ENCODE measurements around the gene DNAJB8.

Gene DNAJB8

GRCh38 chr3:128435058-128435457 is 31.6 kb downstream of the DNAJB8 start:
- no peaks in the 10 kb centered on the region for H3K79me1 ChIP-seq (ENCODE audit: low read depth, low read length)
- H3K4me1 ChIP-seq (ENCODE audit: control insufficient read depth in 2 of 2, insufficient read depth in 1 of 2, low read depth in 1 of 2, low read length in 2 of 2), result peaks cover 15 to 17% of the 10 kb centered on the region in 2 donors
- peak overlapping the region; percentile 83 for H2AK5ac ChIP-seq (ENCODE audit: low read depth, low read length)
- WGBS, 2 donors (ENCODE audit: extremely low coverage in 2 of 2, insufficient read length in 2 of 2, insufficient replicate concordance in 1 of 2), result no CpG with 5 or more reads among the region's 6 CpGs
- no peak overlapping the region for H3K27ac ChIP-seq (replicated peaks; ENCODE audit: low read length)
- peaks cover 0 to 80% (median 31%) of the 10 kb centered on the region in 3 experiments for H3K27me3 ChIP-seq (ENCODE audit: control insufficient read depth in 3 of 3, insufficient read depth in 3 of 3, low read depth in 1 of 3, low read length in 3 of 3)
- peak overlapping the region; percentile 81 for H2BK15ac ChIP-seq (ENCODE audit: low read length)
- no peak overlapping the region for H3K4ac ChIP-seq (ENCODE audit: low read length)
- H3K36me3 ChIP-seq (replicated peaks in 1 of 2; ENCODE audit: control insufficient read depth in 2 of 2, insufficient read depth in 2 of 2, low read length in 2 of 2), result no peaks in the 10 kb centered on the region
- H2BK12ac ChIP-seq (ENCODE audit: low read length), result no peak overlapping the region
- H3K9ac ChIP-seq (ENCODE audit: low read depth, low read length, poor library complexity), result no peak overlapping the region
- no peak overlapping the region for H4K8ac ChIP-seq (ENCODE audit: low read depth, low read length)
- H3K4me2 ChIP-seq (ENCODE audit: insufficient read depth, low read length, poor library complexity, severe bottlenecking), result no peak overlapping the region
- no peak overlapping the region for H2AFZ ChIP-seq (ENCODE audit: low read length)
- H3K23ac ChIP-seq (ENCODE audit: low read depth, low read length, poor library complexity), result no peak overlapping the region
- H3K14ac ChIP-seq (ENCODE audit: low read length), result peak overlapping the region; percentile 12
- no peaks in the 10 kb centered on the region for H3K9me3 ChIP-seq (replicated peaks in 1 of 2; ENCODE audit: control insufficient read depth in 2 of 2, insufficient read depth in 1 of 2, low read depth in 1 of 2, low read length in 2 of 2)
- H2BK120ac ChIP-seq (ENCODE audit: low read depth, low read length), result peak overlapping the region; percentile 27
- DNase-seq (ENCODE audit: low spot score), result no peak
- H3K4me3 ChIP-seq (ENCODE audit: low read length in 2 of 2), result no peak overlapping the region
- no peak overlapping the region for H2BK5ac ChIP-seq (ENCODE audit: low read length)
- peak overlapping the region; percentile 38 for H4K91ac ChIP-seq (ENCODE audit: low read depth, low read length, poor library complexity)
- peak overlapping the region; percentile 69 for H3K18ac ChIP-seq (ENCODE audit: low read length)

- H3K27ac ChIP-seq (replicated peaks; ENCODE audit: low read length), result no peak overlapping the region
- no peaks in the 10 kb centered on the region for H3K79me1 ChIP-seq (ENCODE audit: low read depth, low read length)
- H3K4me3 ChIP-seq (ENCODE audit: low read length in 2 of 2), result no peak overlapping the region
- no CpG with 5 or more reads among the region's 2 CpGs for WGBS, 2 donors (ENCODE audit: extremely low coverage in 2 of 2, insufficient read length in 2 of 2, insufficient replicate concordance in 1 of 2)
- H3K14ac ChIP-seq (ENCODE audit: low read length), result no peak overlapping the region
- H2AFZ ChIP-seq (ENCODE audit: low read length), result no peak overlapping the region
- H2BK120ac ChIP-seq (ENCODE audit: low read depth, low read length), result no peak overlapping the region
- H3K9ac ChIP-seq (ENCODE audit: low read depth, low read length, poor library complexity), result no peak overlapping the region
- DNase-seq (ENCODE audit: low spot score), result no peak
- peaks cover 0 to 80% (median 36%) of the 10 kb centered on the region in 3 experiments for H3K27me3 ChIP-seq (ENCODE audit: control insufficient read depth in 3 of 3, insufficient read depth in 3 of 3, low read depth in 1 of 3, low read length in 3 of 3)
- H3K18ac ChIP-seq (ENCODE audit: low read length), result no peak overlapping the region
- no peak overlapping the region for H2BK5ac ChIP-seq (ENCODE audit: low read length)
- no peak overlapping the region for H3K4ac ChIP-seq (ENCODE audit: low read length)
- no peak overlapping the region for H3K23ac ChIP-seq (ENCODE audit: low read depth, low read length, poor library complexity)
- H4K91ac ChIP-seq (ENCODE audit: low read depth, low read length, poor library complexity), result no peak overlapping the region
- H3K4me2 ChIP-seq (ENCODE audit: insufficient read depth, low read length, poor library complexity, severe bottlenecking), result no peak overlapping the region
- H3K4me1 ChIP-seq (ENCODE audit: control insufficient read depth in 2 of 2, insufficient read depth in 1 of 2, low read depth in 1 of 2, low read length in 2 of 2), result peaks cover 15 to 17% of the 10 kb centered on the region in 2 donors
- H2BK15ac ChIP-seq (ENCODE audit: low read length), result no peak overlapping the region
- H2AK5ac ChIP-seq (ENCODE audit: low read depth, low read length), result no peak overlapping the region
- no peaks in the 10 kb centered on the region for H3K36me3 ChIP-seq (replicated peaks in 1 of 2; ENCODE audit: control insufficient read depth in 2 of 2, insufficient read depth in 2 of 2, low read length in 2 of 2)
- H4K8ac ChIP-seq (ENCODE audit: low read depth, low read length), result no peak overlapping the region
- H2BK12ac ChIP-seq (ENCODE audit: low read length), result no peak overlapping the region
- H3K9me3 ChIP-seq (replicated peaks in 1 of 2; ENCODE audit: control insufficient read depth in 2 of 2, insufficient read depth in 1 of 2, low read depth in 1 of 2, low read length in 2 of 2), result no peaks in the 10 kb centered on the region
Measured at GRCh38 chr3:128434524-128434923, 32.2 kb downstream of the DNAJB8 start.

- H4K8ac ChIP-seq (ENCODE audit: low read depth, low read length), result no peak overlapping the region
- DNase-seq (ENCODE audit: low spot score), result no peak
- peak overlapping the region; percentile 80 for H3K23ac ChIP-seq (ENCODE audit: low read depth, low read length, poor library complexity)
- peak overlapping the region; percentile 98 for H3K18ac ChIP-seq (ENCODE audit: low read length)
- H4K91ac ChIP-seq (ENCODE audit: low read depth, low read length, poor library complexity), result no peak overlapping the region
- no peaks in the 10 kb centered on the region for H3K9me3 ChIP-seq (replicated peaks in 1 of 2; ENCODE audit: control insufficient read depth in 2 of 2, insufficient read depth in 1 of 2, low read depth in 1 of 2, low read length in 2 of 2)
- no peak overlapping the region for H2AFZ ChIP-seq (ENCODE audit: low read length)
- H3K4me2 ChIP-seq (ENCODE audit: insufficient read depth, low read length, poor library complexity, severe bottlenecking), result no peak overlapping the region
- H3K4me3 ChIP-seq (ENCODE audit: low read length in 2 of 2), result no peak overlapping the region
- no peak overlapping the region for H2BK12ac ChIP-seq (ENCODE audit: low read length)
- H3K9ac ChIP-seq (ENCODE audit: low read depth, low read length, poor library complexity), result peak overlapping the region; percentile 63
- peaks cover 0 to 84% (median 41%) of the 10 kb centered on the region in 3 experiments for H3K27me3 ChIP-seq (ENCODE audit: control insufficient read depth in 3 of 3, insufficient read depth in 3 of 3, low read depth in 1 of 3, low read length in 3 of 3)
- no peak overlapping the region for H2BK15ac ChIP-seq (ENCODE audit: low read length)
- peaks cover 15 to 17% of the 10 kb centered on the region in 2 donors for H3K4me1 ChIP-seq (ENCODE audit: control insufficient read depth in 2 of 2, insufficient read depth in 1 of 2, low read depth in 1 of 2, low read length in 2 of 2)
- H3K14ac ChIP-seq (ENCODE audit: low read length), result no peak overlapping the region
- H3K27ac ChIP-seq (replicated peaks; ENCODE audit: low read length), result no peak overlapping the region
- no peak overlapping the region for H3K4ac ChIP-seq (ENCODE audit: low read length)
- H3K79me1 ChIP-seq (ENCODE audit: low read depth, low read length), result no peaks in the 10 kb centered on the region
- H2AK5ac ChIP-seq (ENCODE audit: low read depth, low read length), result peak overlapping the region; percentile 99
- no peak overlapping the region for H2BK120ac ChIP-seq (ENCODE audit: low read depth, low read length)
- WGBS, 2 donors (ENCODE audit: extremely low coverage in 2 of 2, insufficient read length in 2 of 2, insufficient replicate concordance in 1 of 2), result no CpG with 5 or more reads among the region's 2 CpGs
- no peaks in the 10 kb centered on the region for H3K36me3 ChIP-seq (replicated peaks in 1 of 2; ENCODE audit: control insufficient read depth in 2 of 2, insufficient read depth in 2 of 2, low read length in 2 of 2)
- H2BK5ac ChIP-seq (ENCODE audit: low read length), result no peak overlapping the region
Measured at GRCh38 chr3:128433837-128434165, 32.9 kb downstream of the DNAJB8 start.

GRCh38 chr3:128432971-128433836 is 33.5 kb downstream of the DNAJB8 start:
- Histone ChIP-seq H3K4me1 (ENCODE audit: control insufficient read depth in 2 of 2, insufficient read depth in 1 of 2, low read depth in 1 of 2, low read length in 2 of 2) (peaks cover 16 to 17% of the 10 kb centered on the region in 2 donors), H3K9me3 (replicated peaks in 1 of 2; ENCODE audit: control insufficient read depth in 2 of 2, insufficient read depth in 1 of 2, low read depth in 1 of 2, low read length in 2 of 2) (no peaks in the 10 kb centered on the region), H3K4me2 (ENCODE audit: insufficient read depth, low read length, poor library complexity, severe bottlenecking) (peak overlapping the region; percentile 79), H2AK5ac (ENCODE audit: low read depth, low read length) (peak overlapping the region; percentile 99), H3K79me1 (ENCODE audit: low read depth, low read length) (no peaks in the 10 kb centered on the region), H2BK5ac (ENCODE audit: low read length) (no peak overlapping the region), H3K14ac (ENCODE audit: low read length) (peak overlapping the region; percentile 71), H2AFZ (ENCODE audit: low read length) (peak overlapping the region; percentile 85), H3K27ac (replicated peaks; ENCODE audit: low read length) (no peak overlapping the region), H4K8ac (ENCODE audit: low read depth, low read length) (peak overlapping the region; percentile 66), H3K4me3 (ENCODE audit: low read length in 2 of 2) (peak overlapping the region; percentile 21 to 74), H3K36me3 (replicated peaks in 1 of 2; ENCODE audit: control insufficient read depth in 2 of 2, insufficient read depth in 2 of 2, low read length in 2 of 2) (no peaks in the 10 kb centered on the region), H3K27me3 (ENCODE audit: control insufficient read depth in 3 of 3, insufficient read depth in 3 of 3, low read depth in 1 of 3, low read length in 3 of 3) (peaks cover 0 to 86% (median 46%) of the 10 kb centered on the region in 3 experiments), H2BK120ac (ENCODE audit: low read depth, low read length) (peak overlapping the region; percentile 78), H3K23ac (ENCODE audit: low read depth, low read length, poor library complexity) (peak overlapping the region; percentile 80), H4K91ac (ENCODE audit: low read depth, low read length, poor library complexity) (peak overlapping the region; percentile 79), H3K18ac (ENCODE audit: low read length) (peak overlapping the region; percentile 98), H2BK15ac (ENCODE audit: low read length) (peak overlapping the region; percentile 97), H3K9ac (ENCODE audit: low read depth, low read length, poor library complexity) (peak overlapping the region; percentile 63), H2BK12ac (ENCODE audit: low read length) (peak overlapping the region; percentile 99), H3K4ac (ENCODE audit: low read length) (peak overlapping the region; percentile 53)
- WGBS, 2 donors (ENCODE audit: extremely low coverage in 2 of 2, insufficient read length in 2 of 2, insufficient replicate concordance in 1 of 2), result no CpG with 5 or more reads among the region's 53 CpGs
- DNase-seq (ENCODE audit: low spot score), result peak; percentile 56
